Hepatocyte (in vitro differentiated cells): ENCODE data around the gene RAPSN. TPM values are rescaled to one million over a fixed set of nuclear protein-coding genes. Genes with fewer than 3 reads are reported as not detected.

Source experiments
- DNase-seq: peaks from one replicate; pipeline ENCODE4 v3.0.0-alpha.2; 2016; ENCODE audit warnings: low spot score
- H2AFZ ChIP-seq: fragments of 200-600 bp; sonication (generic); 2 replicates; pipeline ENCODE4 v1.6.0; 2016; ENCODE audit warnings: antibody characterized with exemption, mild to moderate bottlenecking
- H3K27ac ChIP-seq: fragments of 200-600 bp; sonication (generic); 2 replicates; pipeline ENCODE4 v1.5.1; 2016; ENCODE audit warnings: mild to moderate bottlenecking
- H3K27me3 ChIP-seq: fragments of 200-600 bp; sonication (generic); 2 replicates; pipeline ENCODE4 v1.6.1; 2016
- H3K36me3 ChIP-seq: fragments of 200-600 bp; sonication (generic); replicated peaks from 2 replicates; pipeline ENCODE4 v1.5.1; 2016; ENCODE audit warnings: low read depth; ENCODE audit not compliant: insufficient read depth
- H3K4me1 ChIP-seq: fragments of 200-600 bp; sonication (generic); 2 replicates; pipeline ENCODE4 v1.5.1; 2016; ENCODE audit warnings: mild to moderate bottlenecking, moderate library complexity; ENCODE audit not compliant: insufficient read depth
- H3K4me2 ChIP-seq: fragments of 200-600 bp; sonication (generic); 2 replicates; pipeline ENCODE4 v1.6.0; 2016
- H3K4me3 ChIP-seq: fragments of 200-600 bp; sonication (generic); 2 replicates; pipeline ENCODE4 v1.5.1; 2016; ENCODE audit warnings: mild to moderate bottlenecking
- H3K79me2 ChIP-seq: fragments of 200-600 bp; sonication (generic); 2 replicates; pipeline ENCODE4 v1.6.0; 2017; ENCODE audit warnings: mild to moderate bottlenecking
- H3K9me2 ChIP-seq: fragments of 200-600 bp; sonication (generic); replicated peaks from 2 replicates; pipeline ENCODE4 v1.6.0; 2017; ENCODE audit warnings: mild to moderate bottlenecking; ENCODE audit not compliant: insufficient read depth
- H3K9me3 ChIP-seq: fragments of 200-600 bp; sonication (generic); 2 replicates; pipeline ENCODE4 v1.5.1; 2016; ENCODE audit warnings: low read depth, mild to moderate bottlenecking
- H4K20me1 ChIP-seq: fragments of 200-600 bp; sonication (generic); 2 replicates; pipeline ENCODE4 v1.6.0; 2016; ENCODE audit warnings: mild to moderate bottlenecking; ENCODE audit not compliant: insufficient read depth, poor library complexity, severe bottlenecking
- EZH2 ChIP-seq: fragments of 200-600 bp; sonication (generic); IDR thresholded peaks from 2 replicates; pipeline ENCODE4 v1.6.1; 2016; ENCODE audit warnings: antibody characterized with exemption, mild to moderate bottlenecking, borderline replicate concordance
- EZH2phosphoT487 ChIP-seq: fragments of 200-600 bp; sonication (generic); IDR thresholded peaks from one replicate; pipeline ENCODE4 v1.6.1; 2018; ENCODE audit warnings: antibody characterized with exemption, mild to moderate bottlenecking, low read depth, moderate library complexity; ENCODE audit not compliant: unreplicated experiment, severe bottlenecking
- WGBS: methylation state at CpG from one replicate; pipeline ENCODE4 v1.1.6; 2016; ENCODE audit warnings: low lambda C conversion rate; ENCODE audit errors: missing lambda C conversion rate; 5-methylcytosine and 5-hydroxymethylcytosine counted together
- polyA plus RNA-seq: library from polyadenylated mRNA; unstranded; fragments of >200 nt; fragmentation: Nextera tagmentation; extraction: Ambion mirVana; gene quantifications from 2 replicates; pipeline ENCODE4 v1.2.1, GENCODE V29; 2016
- total RNA-seq: library from RNA; depleted of rRNA; stranded (reverse); fragments of >200 nt; gene quantifications from 2 replicates; pipeline ENCODE4 v1.2.3, GENCODE V29; 2014
- TF ChIP-seq, protein P1 (sequence below): fragments of 200-600 bp; sonication (generic); IDR thresholded peaks from 2 replicates; pipeline ENCODE4 v1.5.1; 2016; ENCODE audit warnings: antibody characterized with exemption, mild to moderate bottlenecking; ENCODE audit not compliant: poor library complexity

The RAPSN gene
- total and polyA plus RNA-seq, 2 experiments from 2014 or later = 0.46 TPM; not detected in 1

DNA sequence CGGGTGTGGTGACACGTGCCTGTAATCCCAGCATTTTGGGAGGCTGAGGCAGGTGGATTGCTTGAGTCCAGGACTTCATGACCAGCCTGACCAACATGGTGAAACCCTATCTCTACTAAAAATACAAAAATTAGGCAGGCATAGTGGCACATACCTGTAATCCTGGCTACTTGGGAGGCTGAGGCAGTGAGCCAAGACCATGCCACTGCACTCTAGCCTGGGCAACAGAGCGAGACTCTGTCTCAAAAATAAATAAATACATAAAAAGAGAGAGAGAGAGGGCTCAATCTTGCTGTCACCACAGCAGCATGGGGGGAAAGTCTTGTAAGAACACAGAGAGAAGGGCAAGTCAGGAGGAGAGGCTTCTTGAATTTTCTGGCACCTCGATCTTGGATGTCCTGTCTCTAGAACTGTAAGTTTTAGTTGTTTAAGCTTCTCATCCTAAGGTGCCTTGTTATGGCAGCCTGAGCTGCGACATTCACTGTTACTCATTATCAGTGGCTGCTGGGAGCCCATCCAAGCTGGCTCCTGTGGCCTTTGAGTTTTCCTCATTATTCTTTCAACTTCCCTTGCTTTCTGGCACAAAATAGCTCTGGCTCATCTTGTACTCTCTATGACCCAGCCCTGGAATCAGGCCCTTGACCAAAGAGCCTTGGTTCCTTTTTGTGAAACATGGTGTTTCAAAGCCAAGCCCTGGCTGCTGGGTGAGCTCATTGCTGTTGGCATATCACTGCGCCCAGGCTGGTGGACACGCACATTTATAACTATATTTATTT is 14.7 kb downstream of the RAPSN start:
- Histone ChIP-seq H3K36me3 (no peaks in the 10 kb centered on the region), H3K27ac (no peak overlapping the region), H3K27me3 (no peaks in the 10 kb centered on the region), H3K4me3 (no peak overlapping the region), H2AFZ (no peak overlapping the region), H4K20me1 (no peaks in the 10 kb centered on the region), H3K4me1 (peaks cover 9% of the 10 kb centered on the region), H3K4me2 (no peak overlapping the region), H3K79me2 (no peaks in the 10 kb centered on the region), H3K9me2 (no peaks in the 10 kb centered on the region), H3K9me3 (no peaks in the 10 kb centered on the region)
- DNase-seq = no peak
- no peak for TF ChIP-seq EZH2
- no peak for TF ChIP-seq EZH2phosphoT487
- TF ChIP-seq, protein P1, sequence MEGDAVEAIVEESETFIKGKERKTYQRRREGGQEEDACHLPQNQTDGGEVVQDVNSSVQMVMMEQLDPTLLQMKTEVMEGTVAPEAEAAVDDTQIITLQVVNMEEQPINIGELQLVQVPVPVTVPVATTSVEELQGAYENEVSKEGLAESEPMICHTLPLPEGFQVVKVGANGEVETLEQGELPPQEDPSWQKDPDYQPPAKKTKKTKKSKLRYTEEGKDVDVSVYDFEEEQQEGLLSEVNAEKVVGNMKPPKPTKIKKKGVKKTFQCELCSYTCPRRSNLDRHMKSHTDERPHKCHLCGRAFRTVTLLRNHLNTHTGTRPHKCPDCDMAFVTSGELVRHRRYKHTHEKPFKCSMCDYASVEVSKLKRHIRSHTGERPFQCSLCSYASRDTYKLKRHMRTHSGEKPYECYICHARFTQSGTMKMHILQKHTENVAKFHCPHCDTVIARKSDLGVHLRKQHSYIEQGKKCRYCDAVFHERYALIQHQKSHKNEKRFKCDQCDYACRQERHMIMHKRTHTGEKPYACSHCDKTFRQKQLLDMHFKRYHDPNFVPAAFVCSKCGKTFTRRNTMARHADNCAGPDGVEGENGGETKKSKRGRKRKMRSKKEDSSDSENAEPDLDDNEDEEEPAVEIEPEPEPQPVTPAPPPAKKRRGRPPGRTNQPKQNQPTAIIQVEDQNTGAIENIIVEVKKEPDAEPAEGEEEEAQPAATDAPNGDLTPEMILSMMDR = no peak
- whole genome bisulfite sequencing = 88% methylated on average over 7 of the region's 7 CpGs

DNA sequence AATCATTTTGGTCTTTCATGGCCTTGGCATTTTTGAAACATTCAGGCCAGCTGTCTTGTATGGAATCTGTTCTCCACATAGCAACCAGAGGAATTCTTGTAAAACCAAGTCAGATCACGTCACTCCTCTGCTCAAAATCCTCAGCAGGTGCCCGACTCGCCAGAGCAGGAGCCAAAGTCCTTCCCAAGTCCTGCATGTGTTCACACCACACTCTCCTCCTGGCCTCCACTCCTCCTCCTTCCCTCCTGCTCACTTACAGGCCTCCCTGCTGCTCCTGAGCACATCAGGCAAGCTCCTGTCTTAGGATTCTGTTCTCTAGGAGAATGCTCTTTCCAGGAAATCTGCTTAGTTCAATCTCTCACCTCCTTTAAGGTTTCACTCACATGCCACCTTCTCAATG is 15.8 kb downstream of the RAPSN start:
- no peak overlapping the region for H3K27ac ChIP-seq
- TF ChIP-seq, protein P1 = no peak
- no peak overlapping the region for H3K4me2 ChIP-seq
- no peaks in the 10 kb centered on the region for H3K36me3 ChIP-seq
- peaks cover 9% of the 10 kb centered on the region for H3K4me1 ChIP-seq
- H2AFZ ChIP-seq = no peak overlapping the region
- no peaks in the 10 kb centered on the region for H3K9me2 ChIP-seq
- H3K9me3 ChIP-seq = no peaks in the 10 kb centered on the region
- H3K4me3 ChIP-seq = no peak overlapping the region
- no peaks in the 10 kb centered on the region for H4K20me1 ChIP-seq
- DNase-seq = no peak
- no peaks in the 10 kb centered on the region for H3K79me2 ChIP-seq
- 56% methylated on average over 3 of the region's 3 CpGs for WGBS
- H3K27me3 ChIP-seq = no peaks in the 10 kb centered on the region

DNA sequence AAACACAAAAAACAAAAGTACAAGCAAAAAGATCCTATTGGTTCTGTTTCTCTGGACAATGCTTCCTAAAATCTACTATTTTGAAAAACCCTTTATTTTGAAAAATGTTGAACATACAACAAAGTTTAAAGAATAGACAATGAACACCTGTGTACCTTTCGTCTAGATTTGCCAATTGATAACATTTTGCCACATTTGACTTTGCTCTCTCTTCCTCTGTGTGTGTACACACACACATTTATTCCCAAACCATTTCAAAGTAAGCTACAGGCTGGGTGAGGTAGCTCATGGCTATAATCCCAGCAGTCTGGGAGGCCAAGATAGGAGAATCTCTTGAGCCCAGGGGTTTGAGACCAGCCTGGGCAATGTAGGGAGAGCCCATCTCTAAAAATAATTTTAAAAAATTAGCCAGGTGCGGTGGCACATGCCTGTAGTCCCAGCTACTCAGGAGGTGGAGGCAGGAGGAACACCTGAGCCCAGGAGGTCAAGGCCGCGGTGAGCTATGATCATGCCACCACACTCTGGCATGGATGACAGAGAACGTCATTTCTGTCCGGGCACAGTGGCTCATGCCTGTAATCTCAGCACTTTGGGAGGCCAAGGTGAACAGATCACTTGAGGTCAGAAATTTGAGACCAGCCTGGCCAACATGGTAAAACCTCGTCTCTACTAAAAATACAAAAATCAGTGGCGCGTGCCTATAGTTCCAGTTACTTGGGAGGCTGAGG is 17.4 kb downstream of the RAPSN start:
- no peaks in the 10 kb centered on the region for H3K9me3 ChIP-seq
- H3K36me3 ChIP-seq = no peaks in the 10 kb centered on the region
- H3K79me2 ChIP-seq = no peaks in the 10 kb centered on the region
- H3K27ac ChIP-seq = no peak overlapping the region
- H4K20me1 ChIP-seq = no peaks in the 10 kb centered on the region
- no peak overlapping the region for H3K4me2 ChIP-seq
- no peaks in the 10 kb centered on the region for H3K4me1 ChIP-seq
- no peak overlapping the region for H2AFZ ChIP-seq
- no peaks in the 10 kb centered on the region for H3K9me2 ChIP-seq
- no peaks in the 10 kb centered on the region for H3K27me3 ChIP-seq
- no peak overlapping the region for H3K4me3 ChIP-seq
- WGBS = 89% methylated on average over 9 of the region's 9 CpGs
- no peak for DNase-seq
- TF ChIP-seq, protein P1 = no peak
- TF ChIP-seq EZH2 = no peak
- no peak for TF ChIP-seq EZH2phosphoT487
